Upper lobe of right lung (tissue), 1 donor: Measurements from ENCODE around the gene CCDC88C. TPM values are rescaled to one million over a fixed set of nuclear protein-coding genes. Genes with fewer than 3 reads are reported as not detected.

Source experiments
- ATAC-seq: fragments of 200-7000 bp; cut with Tn5 transposase; one replicate; pipeline ENCODE4 v1.9.1; 2020; ENCODE audit warnings: mild to moderate bottlenecking, moderate library complexity
- DNase-seq: peaks from one replicate; pipeline ENCODE4 v3.0.0-alpha.2; 2020
- H3K27ac ChIP-seq: fragments of 200-600 bp; one replicate; pipeline ENCODE4 v1.8.0; 2022
- H3K27me3 ChIP-seq: fragments of 200-600 bp; one replicate; pipeline ENCODE4 v1.8.0; 2022; ENCODE audit warnings: mild to moderate bottlenecking
- H3K36me3 ChIP-seq: fragments of 200-600 bp; one replicate; pipeline ENCODE4 v1.8.0; 2022
- H3K4me1 ChIP-seq: fragments of 200-600 bp; one replicate; pipeline ENCODE4 v1.8.0; 2022
- H3K4me3 ChIP-seq: fragments of 200-600 bp; one replicate; pipeline ENCODE4 v1.8.0; 2022; ENCODE audit warnings: mild to moderate bottlenecking
- H3K9me3 ChIP-seq: fragments of 200-600 bp; one replicate; pipeline ENCODE4 v1.8.0; 2022
- CTCF ChIP-seq: fragments of 200-600 bp; IDR thresholded peaks from one replicate; pipeline ENCODE4 v1.8.0; 2022; ENCODE audit warnings: antibody characterized with exemption
- intact Hi-C: fragments of 100-400 bp; cut with DNase I; formaldehyde crosslinking; loops from one replicate; pipeline ENCODE4 v1.11.0; 2022
- total RNA-seq: library from RNA; stranded (reverse); fragmentation: NEBNext Ultra II Directional; extraction: Animal tissue kit (Norgen Biotek cat#: 25700); gene quantifications from one replicate; pipeline ENCODE4 v1.2.1, GENCODE V29; 2021
- donor health status: DM: no; HTN: yes; CAD: no; lungs with severe emphysema.

Gene CCDC88C
- total RNA-seq, 1 donor from 2014 or later: 34.1 TPM

- DNase-seq (no peak), ATAC-seq (no peak)
- H3K27me3 ChIP-seq: no peaks in the 10 kb centered on the region
- H3K4me3 ChIP-seq: no peak overlapping the region
- no peak for TF ChIP-seq CTCF
- no peaks in the 10 kb centered on the region for H3K9me3 ChIP-seq
- no peak overlapping the region for H3K27ac ChIP-seq
- intact Hi-C loops: no loop called here
- peaks cover 12% of the 10 kb centered on the region for H3K36me3 ChIP-seq
- peaks cover 40% of the 10 kb centered on the region for H3K4me1 ChIP-seq
Measured at GRCh38 chr14:91318911-91319310, 98.7 kb downstream of the CCDC88C start.

GRCh38 chr14:91317381-91318308, 100.0 kb downstream of the CCDC88C start:
- DNase-seq: peak; percentile 93
- Histone ChIP-seq H3K4me1 (peaks cover 28% of the 10 kb centered on the region), H3K4me3 (no peak overlapping the region), H3K27me3 (no peaks in the 10 kb centered on the region), H3K9me3 (no peaks in the 10 kb centered on the region), H3K36me3 (peaks cover 22% of the 10 kb centered on the region), H3K27ac (peak overlapping the region; percentile 74)
- ATAC-seq: peak; percentile 88
- intact Hi-C loops: no loop called here
- TF ChIP-seq CTCF: peak; percentile 27

- DNase-seq (no peak), ATAC-seq (no peak)
- Histone ChIP-seq H3K36me3 (peaks cover 25% of the 10 kb centered on the region), H3K4me1 (peaks cover 28% of the 10 kb centered on the region), H3K9me3 (no peaks in the 10 kb centered on the region), H3K27ac (peak overlapping the region; percentile 74), H3K27me3 (no peaks in the 10 kb centered on the region), H3K4me3 (no peak overlapping the region)
- TF ChIP-seq CTCF: no peak
- intact Hi-C loops: no loop called here
Measured at GRCh38 chr14:91316761-91317160, 100.9 kb downstream of the CCDC88C start.

- intact Hi-C loops: no loop called here
- no peak overlapping the region for H3K27ac ChIP-seq
- no peak for TF ChIP-seq CTCF
- H3K9me3 ChIP-seq: no peaks in the 10 kb centered on the region
- ATAC-seq (peak; percentile 12), DNase-seq (no peak)
- peaks cover 28% of the 10 kb centered on the region for H3K4me1 ChIP-seq
- H3K36me3 ChIP-seq: peaks cover 29% of the 10 kb centered on the region
- H3K27me3 ChIP-seq: no peaks in the 10 kb centered on the region
- H3K4me3 ChIP-seq: no peak overlapping the region
Measured at GRCh38 chr14:91315844-91316267, 101.8 kb downstream of the CCDC88C start.

GRCh38 chr14:91313852-91314251, 103.8 kb downstream of the CCDC88C start:
- Histone ChIP-seq H3K27ac (no peak overlapping the region), H3K9me3 (no peaks in the 10 kb centered on the region), H3K36me3 (peaks cover 39% of the 10 kb centered on the region), H3K27me3 (no peaks in the 10 kb centered on the region), H3K4me1 (peaks cover 28% of the 10 kb centered on the region), H3K4me3 (no peak overlapping the region)
- intact Hi-C loops: no loop called here
- no peak for TF ChIP-seq CTCF
- no peak for ATAC-seq
- no peak for DNase-seq
